H9 (cell line): Measurements from ENCODE around the gene TADA3. TPM values are rescaled to one million over a fixed set of nuclear protein-coding genes. Genes with fewer than 3 reads are reported as not detected.

Experiments used
- DNase-seq: peaks from one replicate; pipeline ENCODE4 v3.0.0-alpha.2; 2017
- H2AFZ ChIP-seq: one replicate; pipeline ENCODE4 v1.6.1; 2013; ENCODE audit warnings: mild to moderate bottlenecking, low read length, control low read depth, moderate library complexity
- H2AK5ac ChIP-seq: 2 replicates; pipeline ENCODE4 v1.6.1; 2013; ENCODE audit warnings: low read length, control low read depth, mixed read lengths; ENCODE audit not compliant: insufficient read length
- H2BK120ac ChIP-seq: one replicate; pipeline ENCODE4 v1.6.1; 2013; ENCODE audit warnings: low read depth, mild to moderate bottlenecking, low read length, control low read depth, inconsistent platforms; ENCODE audit not compliant: poor library complexity, severe bottlenecking
- H2BK12ac ChIP-seq: 2 replicates; pipeline ENCODE4 v1.6.1; 2013; ENCODE audit warnings: low read length, control low read depth, mixed read lengths, low read depth; ENCODE audit not compliant: insufficient read length
- H2BK15ac ChIP-seq: 2 replicates; pipeline ENCODE4 v1.6.1; 2013; ENCODE audit warnings: low read depth, low read length, control low read depth
- H2BK20ac ChIP-seq: one replicate; pipeline ENCODE4 v1.6.1; 2013; ENCODE audit warnings: low read depth, mild to moderate bottlenecking, low read length, control low read depth, inconsistent platforms; ENCODE audit not compliant: poor library complexity, severe bottlenecking
- H2BK5ac ChIP-seq: 2 replicates; pipeline ENCODE4 v1.6.1; 2013; ENCODE audit warnings: low read length, control low read depth, mixed read lengths; ENCODE audit not compliant: insufficient read length
- H3K14ac ChIP-seq: 2 replicates; pipeline ENCODE4 v1.6.1; 2013; ENCODE audit warnings: low read length, control low read depth; ENCODE audit not compliant: insufficient read depth
- H3K18ac ChIP-seq: 2 replicates; pipeline ENCODE4 v1.6.1; 2013; ENCODE audit warnings: low read depth, mild to moderate bottlenecking, mixed read lengths, low read length, control low read depth; ENCODE audit not compliant: insufficient read length
- H3K23ac ChIP-seq: 2 replicates; pipeline ENCODE4 v1.6.1; 2013; ENCODE audit warnings: low read length, control low read depth, mixed read lengths, low read depth; ENCODE audit not compliant: insufficient read length
- H3K23me2 ChIP-seq: 2 replicates; pipeline ENCODE4 v1.6.1; 2013; ENCODE audit warnings: low read depth, mild to moderate bottlenecking, mixed read lengths, low read length, control low read depth; ENCODE audit not compliant: insufficient read length, poor library complexity, severe bottlenecking
- H3K27ac ChIP-seq: 2 replicates; pipeline ENCODE4 v1.5.1; 2013; ENCODE audit warnings: low read length, control low read depth, mixed read lengths, low read depth; ENCODE audit not compliant: insufficient read length
- H3K27me3 ChIP-seq: 2 replicates; pipeline ENCODE4 v1.6.1; 2013; ENCODE audit warnings: low read length, control low read depth, inconsistent platforms; ENCODE audit not compliant: insufficient read depth
- H3K4ac ChIP-seq: 2 replicates; pipeline ENCODE4 v1.6.1; 2013; ENCODE audit warnings: low read depth, mild to moderate bottlenecking, control low read depth, inconsistent platforms, low read length, moderate library complexity
- H3K4me1 ChIP-seq: 2 replicates; pipeline ENCODE4 v1.6.1; 2013; ENCODE audit warnings: low read length, control low read depth, inconsistent platforms; ENCODE audit not compliant: insufficient read depth
- H3K4me2 ChIP-seq: 2 replicates; pipeline ENCODE4 v1.6.1; 2013; ENCODE audit warnings: low read length, control low read depth, mixed read lengths; ENCODE audit not compliant: insufficient read length, insufficient read depth
- H3K56ac ChIP-seq: 2 replicates; pipeline ENCODE4 v1.6.1; 2013; ENCODE audit warnings: low read depth, mild to moderate bottlenecking, mixed read lengths, low read length, control low read depth; ENCODE audit not compliant: insufficient read length
- H3K79me1 ChIP-seq: 2 replicates; pipeline ENCODE4 v1.6.1; 2013; ENCODE audit warnings: low read depth, mild to moderate bottlenecking, moderate library complexity, low read length, control low read depth, inconsistent platforms; ENCODE audit not compliant: insufficient read depth, poor library complexity, severe bottlenecking
- H3K79me2 ChIP-seq: 2 replicates; pipeline ENCODE4 v1.6.1; 2013; ENCODE audit warnings: low read length, control low read depth, inconsistent platforms; ENCODE audit not compliant: insufficient read depth
- H3K9ac ChIP-seq: 2 replicates; pipeline ENCODE4 v1.6.1; 2013; ENCODE audit warnings: low read length, control low read depth, mixed read lengths; ENCODE audit not compliant: insufficient read length; ENCODE audit errors: extremely low read depth
- H3K9me3 ChIP-seq: one replicate; pipeline ENCODE4 v1.6.1; 2013; ENCODE audit warnings: low read depth, low read length, inconsistent platforms; ENCODE audit not compliant: control insufficient read depth
- H3T11ph ChIP-seq: one replicate; pipeline ENCODE4 v1.6.1; 2013; ENCODE audit warnings: mild to moderate bottlenecking, low read length, control low read depth, inconsistent platforms
- H4K20me1 ChIP-seq: one replicate; pipeline ENCODE4 v1.6.1; 2013; ENCODE audit not compliant: control insufficient read depth, insufficient read length, insufficient read depth
- H4K5ac ChIP-seq: 2 replicates; pipeline ENCODE4 v1.6.1; 2013; ENCODE audit warnings: low read depth, mild to moderate bottlenecking, mixed read lengths, low read length, control low read depth; ENCODE audit not compliant: insufficient read length
- H4K8ac ChIP-seq: replicated peaks from 2 replicates; pipeline ENCODE4 v1.6.1; 2013; ENCODE audit warnings: low read length, control low read depth, mixed read lengths, low read depth; ENCODE audit not compliant: insufficient read length
- H4K91ac ChIP-seq: 2 replicates; pipeline ENCODE4 v1.6.1; 2013; ENCODE audit warnings: low read depth, mild to moderate bottlenecking, moderate library complexity, mixed read lengths, low read length, control low read depth; ENCODE audit not compliant: insufficient read length
- H3K27ac Mint-ChIP-seq, 3 experiments: 2 replicates in 2 of 3; 3 replicates in 1 of 3; pipeline ENCODE4 v1.8.0; 2020 to 2021; ENCODE audit warnings: mixed read lengths in 3 of 3, mild to moderate bottlenecking in 1 of 3, moderate library complexity in 1 of 3
- H3K27me3 Mint-ChIP-seq: 2 replicates; pipeline ENCODE4 v1.8.0; 2021; ENCODE audit warnings: low read depth, mild to moderate bottlenecking, moderate library complexity, mixed read lengths
- H3K36me3 Mint-ChIP-seq, 3 experiments: 2 replicates in 2 of 3; 3 replicates in 1 of 3; pipeline ENCODE4 v1.8.0; 2020 to 2021; ENCODE audit warnings: low read depth in 3 of 3, mixed read lengths in 3 of 3; ENCODE audit not compliant: insufficient read depth in 1 of 3
- H3K4me1 Mint-ChIP-seq, 2 experiments: 2 replicates each; pipeline ENCODE4 v1.8.0; 2020; ENCODE audit warnings: mixed read lengths in 2 of 2
- H3K4me3 Mint-ChIP-seq, 2 experiments: 2 replicates in 1 of 2; 3 replicates in 1 of 2; pipeline ENCODE4 v1.8.0; 2020 to 2021; ENCODE audit warnings: mild to moderate bottlenecking in 2 of 2, mixed read lengths in 2 of 2, moderate library complexity in 1 of 2
- H3K9me3 Mint-ChIP-seq, 2 experiments: 2 replicates in 1 of 2; 3 replicates in 1 of 2; pipeline ENCODE4 v1.8.0; 2020; ENCODE audit warnings: mild to moderate bottlenecking in 2 of 2, mixed read lengths in 2 of 2, moderate library complexity in 1 of 2
- CTCF ChIP-seq: fragments of 200-600 bp; sonication (generic); conservative IDR thresholded peaks from 3 replicates; pipeline ENCODE4 v1.8.0; 2021; ENCODE audit warnings: antibody characterized with exemption, mild to moderate bottlenecking
- WGBS: extraction: QIAGEN DNeasy Blood & Tissue Kit; methylation state at CpG from one replicate; pipeline ENCODE4 v1.1.7; 2013; ENCODE audit warnings: missing lambda C conversion rate, low lambda C conversion rate, mixed read lengths; ENCODE audit not compliant: insufficient read length; ENCODE audit errors: extremely low coverage; 5-methylcytosine and 5-hydroxymethylcytosine counted together
- total RNA-seq: library from RNA; stranded (reverse); gene quantifications from 2 replicates; pipeline ENCODE4 v1.2.1, GENCODE V29; 2021

Gene TADA3
- total RNA-seq, 1 experiment from 2014 or later, result 49.8 TPM

GRCh38 chr3:9810846-9811245 is 18.6 kb upstream of the TADA3 start:
- no peaks in the 10 kb centered on the region for H3K9me3 Mint-ChIP-seq
- Histone ChIP-seq H3K9me3 (no peaks in the 10 kb centered on the region), H3K27me3 (no peaks in the 10 kb centered on the region), H4K91ac (no peak overlapping the region), H2AK5ac (no peak overlapping the region), H2BK120ac (no peak overlapping the region), H3K23ac (no peak overlapping the region), H3K4ac (no peak overlapping the region), H3K23me2 (peaks cover 7% of the 10 kb centered on the region), H2BK5ac (no peak overlapping the region), H2BK20ac (no peak overlapping the region), H3K79me2 (no peaks in the 10 kb centered on the region), H2AFZ (no peak overlapping the region), H2BK12ac (no peak overlapping the region), H3T11ph (no peak overlapping the region), H3K79me1 (no peaks in the 10 kb centered on the region), H4K8ac (no peak overlapping the region), H4K20me1 (no peaks in the 10 kb centered on the region), H3K18ac (no peak overlapping the region), H3K27ac (no peak overlapping the region), H3K9ac (no peak overlapping the region), H3K4me1 (no peaks in the 10 kb centered on the region), H4K5ac (no peak overlapping the region), H3K14ac (no peak overlapping the region), H3K4me2 (peak overlapping the region; percentile 70), H2BK15ac (no peak overlapping the region), H3K56ac (no peak overlapping the region)
- peak overlapping the region in 1 of 3 experiments; percentile 60; a peak in 1 of 7 replicates for H3K27ac Mint-ChIP-seq
- WGBS, result no CpG with 5 or more reads among the region's 10 CpGs
- no peak for DNase-seq
- peaks cover 0 to 14% (median 9%) of the 10 kb centered on the region in 3 experiments; a peak in 4 of 7 replicates for H3K36me3 Mint-ChIP-seq
- H3K27me3 Mint-ChIP-seq, result peaks cover 16% of the 10 kb centered on the region
- H3K4me1 Mint-ChIP-seq, result peaks cover 20 to 23% of the 10 kb centered on the region in 2 experiments
- no peak for TF ChIP-seq CTCF
- H3K4me3 Mint-ChIP-seq, result peak overlapping the region; percentile 71 to 86
